Activated T-helper 2 cell treated with anti-CD3 and anti-CD28 coated beads, Interferon-gamma antibody, Interleukin-2, Interleukin-4, amounts not matched to agents 10 μg/mL and 5 μg/mL and 100 μg/mL, durations not matched to agents 14 hours and 24 hours and 36 hours (primary cell): ENCODE results near the gene APBB2. TPM values are rescaled to one million over a fixed set of nuclear protein-coding genes. Genes with fewer than 3 reads are reported as not detected.

Experiments
- DNase-seq: peaks from one replicate; pipeline ENCODE4 v3.0.0; 2021; ENCODE audit warnings: low spot score
- H3K27ac Mint-ChIP-seq: one replicate; pipeline ENCODE4 v1.8.0; 2021; ENCODE audit warnings: mixed read lengths
- H3K27me3 Mint-ChIP-seq: one replicate; pipeline ENCODE4 v1.8.0; 2021; ENCODE audit warnings: low read depth, mixed read lengths
- H3K36me3 Mint-ChIP-seq: one replicate; pipeline ENCODE4 v1.8.0; 2021; ENCODE audit warnings: low read depth, mixed read lengths
- H3K4me1 Mint-ChIP-seq: one replicate; pipeline ENCODE4 v1.8.0; 2021; ENCODE audit warnings: low read depth, mixed read lengths
- H3K4me3 Mint-ChIP-seq: one replicate; pipeline ENCODE4 v1.8.0; 2021; ENCODE audit warnings: low read depth, mild to moderate bottlenecking, moderate library complexity, mixed read lengths
- H3K9me3 Mint-ChIP-seq: one replicate; pipeline ENCODE4 v1.8.0; 2021; ENCODE audit warnings: mixed read lengths
- intact Hi-C: fragments of 100-400 bp; cut with micrococcal nuclease; formaldehyde crosslinking; loops from one replicate; pipeline ENCODE4 v1.15.1; 2023
- total RNA-seq: library from RNA; stranded (reverse); gene quantifications from 2 replicates; pipeline ENCODE4 v1.2.3, GENCODE V29; 2022

APBB2 gene
- total RNA-seq, 1 donor from 2014 or later = 0.73 TPM

DNA sequence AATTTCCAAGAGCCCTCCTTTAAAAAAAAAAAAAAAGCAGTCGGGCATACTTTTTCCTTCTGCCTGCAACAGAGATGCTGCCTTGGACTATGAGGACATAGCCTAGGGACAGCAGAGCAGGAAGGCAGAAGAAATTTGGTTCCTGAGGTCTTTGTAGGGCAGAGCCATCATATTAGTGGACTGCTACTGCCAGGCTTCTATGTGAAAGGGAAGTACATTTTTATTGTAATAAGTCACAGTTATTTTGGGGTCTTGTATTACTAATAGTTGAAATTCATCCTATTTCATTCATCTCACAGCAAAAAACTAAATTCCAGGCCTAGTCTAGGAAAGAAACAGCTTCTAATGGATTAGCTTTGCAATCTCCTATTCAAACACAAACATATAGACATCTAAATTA is 253.4 kb downstream of the APBB2 start:
- Mint-ChIP-seq H3K27ac (no peak overlapping the region), H3K9me3 (no peaks in the 10 kb centered on the region), H3K27me3 (peaks cover 6% of the 10 kb centered on the region), H3K36me3 (no peaks in the 10 kb centered on the region), H3K4me3 (no peak overlapping the region), H3K4me1 (no peaks in the 10 kb centered on the region)
- intact Hi-C loops = no loop called here
- DNase-seq = no peak

DNA sequence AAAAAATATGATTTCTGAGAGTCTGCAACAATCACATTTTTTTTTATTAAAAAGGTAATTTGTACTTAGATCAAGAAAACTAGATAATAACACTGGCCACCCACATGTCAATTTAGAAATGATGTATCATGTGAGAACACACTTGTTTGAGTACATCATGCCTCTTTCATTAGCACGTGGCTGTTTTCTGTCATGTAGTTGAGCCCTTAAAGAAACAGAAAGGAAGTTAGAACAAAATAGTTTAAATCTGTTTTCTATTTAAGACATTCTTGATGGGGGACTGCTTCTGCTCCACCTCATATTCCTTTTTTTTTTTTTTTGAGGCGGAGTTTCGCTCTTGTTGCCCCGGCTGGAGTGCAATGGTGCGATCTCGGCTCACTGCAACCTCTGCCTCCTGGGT is 257.1 kb downstream of the APBB2 start:
- no peaks in the 10 kb centered on the region for H3K9me3 Mint-ChIP-seq
- no peak overlapping the region for H3K27ac Mint-ChIP-seq
- intact Hi-C loops = no loop called here
- H3K27me3 Mint-ChIP-seq = peaks cover 6% of the 10 kb centered on the region
- H3K4me1 Mint-ChIP-seq = no peaks in the 10 kb centered on the region
- no peak overlapping the region for H3K4me3 Mint-ChIP-seq
- no peaks in the 10 kb centered on the region for H3K36me3 Mint-ChIP-seq
- no peak for DNase-seq

DNA sequence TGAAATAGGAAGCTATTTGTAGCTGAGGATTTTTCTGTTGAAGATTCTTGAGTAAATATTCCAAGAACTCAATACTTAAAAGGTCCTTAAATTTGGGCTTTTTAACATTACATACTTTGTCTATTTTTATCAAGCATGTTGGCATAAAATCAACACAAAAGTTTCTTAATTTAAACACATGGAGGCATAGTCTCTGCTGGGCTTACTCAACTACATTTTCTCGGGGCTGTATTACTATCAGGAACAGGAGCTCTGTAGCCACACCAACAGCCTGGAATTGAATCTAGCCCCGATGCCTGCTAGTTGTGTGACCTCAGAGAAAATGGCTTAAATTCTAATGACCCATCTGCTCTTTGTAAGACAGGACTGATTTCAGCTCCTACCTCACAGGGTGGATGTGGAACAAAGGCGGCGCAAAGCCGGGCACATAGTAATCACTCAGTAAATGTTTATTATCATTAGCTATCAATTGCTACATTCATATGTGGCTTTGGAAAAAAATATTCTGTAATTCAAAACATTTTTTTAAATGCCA is 257.6 kb downstream of the APBB2 start:
- no peak overlapping the region for H3K27ac Mint-ChIP-seq
- H3K9me3 Mint-ChIP-seq = no peaks in the 10 kb centered on the region
- H3K36me3 Mint-ChIP-seq = no peaks in the 10 kb centered on the region
- H3K27me3 Mint-ChIP-seq = peaks cover 6% of the 10 kb centered on the region
- H3K4me3 Mint-ChIP-seq = no peak overlapping the region
- intact Hi-C loops = no loop called here
- no peaks in the 10 kb centered on the region for H3K4me1 Mint-ChIP-seq
- DNase-seq = no peak

DNA sequence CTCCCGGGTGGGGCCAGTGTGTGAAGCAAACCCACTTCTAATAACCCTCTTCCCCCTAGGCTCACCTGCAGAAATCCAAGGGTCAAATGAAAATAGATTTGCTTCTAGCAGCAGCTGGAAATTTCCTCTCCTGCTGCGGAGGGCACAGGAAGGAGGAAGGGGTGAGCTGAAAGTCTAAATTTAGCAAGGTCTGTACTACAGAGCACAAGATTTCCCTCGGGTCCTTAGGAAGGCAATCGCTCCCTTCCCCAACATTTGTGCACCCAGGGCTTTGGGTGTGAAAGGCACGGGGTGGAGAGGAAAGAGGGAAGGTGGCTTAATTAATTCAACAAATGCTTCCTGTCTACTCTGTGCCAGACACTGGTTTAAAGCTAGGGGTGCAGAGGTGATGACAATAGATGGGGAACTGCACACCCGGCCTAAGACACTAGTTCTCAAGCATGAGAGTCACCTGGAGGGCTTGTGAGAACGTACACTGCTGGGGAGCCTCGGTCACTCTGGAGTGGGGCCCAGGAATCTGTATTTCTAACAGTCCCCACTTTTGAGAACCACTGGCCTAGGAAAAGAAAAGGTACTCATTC is 260.2 kb downstream of the APBB2 start:
- Mint-ChIP-seq H3K9me3 (no peaks in the 10 kb centered on the region), H3K4me1 (no peaks in the 10 kb centered on the region), H3K27ac (no peak overlapping the region), H3K4me3 (no peak overlapping the region), H3K27me3 (no peaks in the 10 kb centered on the region), H3K36me3 (no peaks in the 10 kb centered on the region)
- intact Hi-C loops = no loop called here
- no peak for DNase-seq

DNA sequence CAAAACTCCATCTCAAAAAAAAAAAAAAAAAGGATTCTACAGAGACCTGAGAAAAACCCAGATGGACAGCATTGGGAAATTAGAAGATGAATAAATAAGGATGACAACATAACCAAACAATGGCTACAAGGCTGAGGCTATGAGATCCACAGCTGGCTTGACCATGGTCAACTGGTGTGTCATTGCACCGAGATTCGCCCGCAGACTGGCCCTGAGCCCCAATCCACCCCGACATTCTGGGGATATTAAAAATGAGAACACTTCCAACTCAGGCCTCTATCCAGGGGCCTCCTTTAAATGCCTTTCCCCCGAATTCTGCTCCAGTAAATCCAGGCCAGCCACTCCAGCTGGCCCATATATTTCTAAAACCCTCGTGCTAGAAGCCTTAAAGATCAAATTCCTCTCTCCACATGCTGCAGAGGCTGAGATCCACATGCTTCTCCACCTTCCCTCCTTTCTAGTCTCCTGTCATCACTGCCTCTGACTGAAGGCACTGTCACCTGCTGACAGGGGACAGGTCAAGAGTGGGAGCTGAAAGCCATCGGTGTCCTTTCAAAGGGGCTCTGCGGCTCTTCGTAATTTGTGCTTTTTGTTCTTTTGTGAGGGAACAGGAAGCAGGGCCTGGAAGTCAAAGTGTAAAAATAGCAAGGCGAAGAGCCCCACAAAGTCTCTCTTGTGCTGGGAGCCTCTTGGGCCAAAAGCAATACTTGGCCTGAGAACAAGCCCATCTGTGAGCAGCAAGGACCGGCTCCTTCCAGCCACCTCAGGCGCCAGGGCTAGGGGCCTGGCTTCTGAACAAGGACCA is 260.9 kb downstream of the APBB2 start:
- H3K9me3 Mint-ChIP-seq = no peaks in the 10 kb centered on the region
- no peaks in the 10 kb centered on the region for H3K27me3 Mint-ChIP-seq
- H3K36me3 Mint-ChIP-seq = no peaks in the 10 kb centered on the region
- no peak for DNase-seq
- no peak overlapping the region for H3K27ac Mint-ChIP-seq
- H3K4me1 Mint-ChIP-seq = no peaks in the 10 kb centered on the region
- intact Hi-C loops = no loop called here
- H3K4me3 Mint-ChIP-seq = no peak overlapping the region

DNA sequence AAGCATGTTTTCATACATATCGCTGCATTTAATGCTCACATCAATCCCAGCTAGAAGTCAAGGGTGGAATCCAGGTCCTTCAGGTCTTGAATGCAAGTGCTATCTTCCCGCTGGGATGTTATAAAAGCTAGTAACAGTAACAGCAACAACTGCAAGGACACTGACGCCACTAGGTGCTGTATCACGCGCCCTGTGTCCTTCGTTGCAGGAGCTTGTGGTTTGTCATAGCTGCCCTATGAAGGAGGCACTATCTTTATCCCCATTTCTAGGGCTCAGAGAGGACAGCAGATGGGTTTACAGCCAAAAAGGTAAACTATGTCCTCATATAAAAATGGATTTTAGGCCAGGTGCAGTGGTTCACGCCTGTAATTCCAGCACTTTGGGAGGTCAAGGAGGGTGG is 261.7 kb downstream of the APBB2 start:
- H3K4me1 Mint-ChIP-seq = no peaks in the 10 kb centered on the region
- no peaks in the 10 kb centered on the region for H3K36me3 Mint-ChIP-seq
- H3K4me3 Mint-ChIP-seq = no peak overlapping the region
- intact Hi-C loops = no loop called here
- no peak for DNase-seq
- H3K9me3 Mint-ChIP-seq = no peaks in the 10 kb centered on the region
- no peak overlapping the region for H3K27ac Mint-ChIP-seq
- no peaks in the 10 kb centered on the region for H3K27me3 Mint-ChIP-seq

DNA sequence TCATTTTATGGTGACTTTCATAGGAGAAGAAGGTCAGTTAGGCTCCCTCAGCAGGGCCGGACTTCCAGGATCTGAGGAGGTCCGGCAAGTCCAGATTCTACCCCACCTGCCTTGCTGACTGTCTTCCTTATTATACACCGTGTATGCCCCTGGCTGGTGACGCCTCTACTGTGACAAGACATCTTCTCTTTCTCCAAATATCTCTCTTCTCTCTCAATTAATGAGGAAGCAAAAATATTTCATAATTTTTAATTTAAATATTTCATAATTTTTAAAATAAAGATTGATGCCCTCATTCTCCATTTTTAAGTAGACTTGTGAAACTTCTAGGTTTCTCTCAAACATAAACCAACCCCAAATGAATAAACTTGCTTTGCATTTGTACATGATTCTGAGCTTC is 262.1 kb downstream of the APBB2 start:
- Mint-ChIP-seq H3K4me3 (no peak overlapping the region), H3K27ac (no peak overlapping the region), H3K27me3 (no peaks in the 10 kb centered on the region), H3K36me3 (no peaks in the 10 kb centered on the region), H3K9me3 (no peaks in the 10 kb centered on the region), H3K4me1 (no peaks in the 10 kb centered on the region)
- intact Hi-C loops = no loop called here
- no peak for DNase-seq

DNA sequence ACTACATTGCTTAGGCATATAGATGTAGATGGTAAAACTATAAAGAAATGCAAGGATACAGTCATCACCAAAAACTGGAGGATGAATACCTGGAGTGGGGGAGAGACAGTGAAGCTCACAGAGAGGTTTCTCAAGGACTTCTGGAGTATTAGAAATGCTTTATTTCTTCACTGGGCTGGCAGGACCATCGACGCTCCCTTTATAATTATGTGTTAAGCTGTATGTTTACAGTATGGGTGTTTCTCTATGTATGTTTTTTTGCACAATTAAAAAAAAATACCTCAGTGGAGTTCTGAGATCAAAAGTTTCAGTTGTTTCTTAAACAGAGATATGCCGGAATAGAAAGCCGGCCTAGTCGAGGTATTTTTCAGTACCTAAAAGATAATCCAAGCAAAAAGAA is 263.3 kb downstream of the APBB2 start:
- Mint-ChIP-seq H3K4me3 (no peak overlapping the region), H3K36me3 (no peaks in the 10 kb centered on the region), H3K9me3 (no peaks in the 10 kb centered on the region), H3K4me1 (no peaks in the 10 kb centered on the region), H3K27me3 (no peaks in the 10 kb centered on the region), H3K27ac (no peak overlapping the region)
- intact Hi-C loops = no loop called here
- no peak for DNase-seq

DNA sequence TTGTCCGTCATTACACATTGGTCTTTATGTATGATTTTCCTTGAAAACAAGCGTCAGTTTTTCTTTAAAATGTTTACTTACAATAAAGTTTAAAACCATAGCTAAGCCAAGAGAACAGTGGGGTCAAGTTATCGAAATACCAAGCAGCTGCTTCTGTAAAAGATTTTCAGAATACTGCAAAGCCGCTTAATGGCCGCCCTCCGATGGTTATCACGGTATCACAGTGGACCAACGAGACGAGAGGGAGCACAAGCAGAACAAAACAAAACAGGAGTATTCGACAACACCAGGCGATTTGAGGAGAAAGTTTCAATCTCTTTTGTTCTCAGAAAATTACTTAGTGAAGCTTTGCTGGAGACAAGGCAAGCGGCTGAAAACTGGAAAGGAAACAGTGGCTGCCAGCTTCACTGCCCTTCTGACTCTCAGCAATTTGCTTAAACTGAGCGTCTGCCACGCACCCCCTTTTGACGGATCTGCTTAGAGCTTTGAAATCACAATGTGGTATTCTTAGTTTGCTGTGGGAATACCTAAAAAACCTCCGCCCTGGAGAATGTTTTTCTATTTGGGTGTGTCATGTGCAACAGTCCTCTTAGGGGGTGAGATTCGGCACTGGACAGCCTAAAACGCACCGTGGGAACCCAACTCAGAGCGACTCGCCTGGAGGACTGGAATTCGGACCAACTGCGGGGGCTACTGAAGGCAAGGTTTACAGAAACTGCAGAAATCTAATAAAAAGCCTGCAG is 264.8 kb downstream of the APBB2 start:
- Mint-ChIP-seq H3K36me3 (no peaks in the 10 kb centered on the region), H3K27ac (no peak overlapping the region), H3K9me3 (no peaks in the 10 kb centered on the region), H3K27me3 (no peaks in the 10 kb centered on the region), H3K4me1 (no peaks in the 10 kb centered on the region), H3K4me3 (no peak overlapping the region)
- intact Hi-C loops = no loop called here
- no peak for DNase-seq

DNA sequence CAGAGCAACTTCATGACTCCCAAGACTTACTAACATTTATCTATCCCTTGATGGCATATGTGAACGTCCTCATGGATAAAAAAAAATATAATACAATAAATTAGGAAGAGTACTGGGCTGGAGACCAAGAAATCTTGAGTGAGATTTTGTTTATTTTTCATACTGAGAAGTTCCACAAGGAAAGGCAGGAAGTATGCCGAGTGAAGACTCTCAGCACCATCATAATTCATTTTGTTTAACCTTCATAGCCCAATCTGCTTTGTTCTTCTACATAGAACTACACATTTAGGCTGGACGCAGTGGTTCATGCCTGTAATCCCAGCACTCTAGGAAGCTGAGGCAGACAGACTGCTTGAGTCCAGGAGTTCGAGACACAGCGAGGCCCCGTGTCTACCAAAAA is 266.3 kb downstream of the APBB2 start:
- Mint-ChIP-seq H3K4me3 (no peak overlapping the region), H3K27me3 (no peaks in the 10 kb centered on the region), H3K27ac (no peak overlapping the region), H3K9me3 (no peaks in the 10 kb centered on the region), H3K36me3 (no peaks in the 10 kb centered on the region), H3K4me1 (no peaks in the 10 kb centered on the region)
- intact Hi-C loops = no loop called here
- no peak for DNase-seq

DNA sequence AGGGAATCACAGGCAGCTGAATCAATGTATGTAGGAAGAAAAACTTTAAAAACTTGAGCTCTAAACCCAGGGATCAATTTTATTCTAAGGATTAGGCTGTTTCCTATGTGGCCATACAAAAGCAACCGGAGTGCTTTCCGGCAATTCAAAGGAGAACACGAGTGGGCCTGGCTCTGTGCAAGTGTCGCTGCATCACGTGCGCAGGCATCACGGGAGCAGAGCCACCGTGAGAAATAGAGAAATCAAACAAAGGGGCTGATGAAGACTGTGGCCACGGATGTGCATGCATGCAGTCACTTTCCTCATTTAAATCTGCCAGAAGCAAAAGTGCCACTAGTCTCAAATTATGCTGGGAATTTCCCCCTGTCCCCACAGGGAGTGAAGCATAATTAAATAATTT is 267.7 kb downstream of the APBB2 start:
- Mint-ChIP-seq H3K36me3 (no peaks in the 10 kb centered on the region), H3K27me3 (no peaks in the 10 kb centered on the region), H3K9me3 (no peaks in the 10 kb centered on the region), H3K27ac (no peak overlapping the region), H3K4me1 (no peaks in the 10 kb centered on the region), H3K4me3 (no peak overlapping the region)
- no peak for DNase-seq
- intact Hi-C loops = no loop called here

DNA sequence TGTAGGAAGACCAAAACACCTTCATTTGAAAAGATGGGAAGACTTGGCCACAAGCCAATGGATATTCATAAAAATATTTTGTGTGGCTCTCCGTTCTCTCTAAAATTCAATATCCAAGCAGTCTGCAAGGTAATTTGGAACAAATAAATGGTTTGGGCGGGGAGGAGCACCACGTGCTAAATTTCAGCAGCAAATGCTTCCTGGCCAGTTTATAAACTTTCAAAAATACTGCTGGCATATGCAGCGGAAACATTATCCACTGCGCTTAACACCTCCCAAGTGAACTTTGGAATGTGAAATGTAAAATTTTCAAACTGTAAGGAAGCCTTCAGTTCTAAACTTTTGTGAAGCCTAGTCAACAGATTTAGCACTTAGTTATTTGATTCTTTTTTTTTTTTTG is 273.6 kb downstream of the APBB2 start:
- Mint-ChIP-seq H3K9me3 (no peaks in the 10 kb centered on the region), H3K4me1 (no peaks in the 10 kb centered on the region), H3K27me3 (peaks cover 12% of the 10 kb centered on the region), H3K27ac (no peak overlapping the region), H3K36me3 (no peaks in the 10 kb centered on the region), H3K4me3 (no peak overlapping the region)
- intact Hi-C loops = no loop called here
- no peak for DNase-seq

DNA sequence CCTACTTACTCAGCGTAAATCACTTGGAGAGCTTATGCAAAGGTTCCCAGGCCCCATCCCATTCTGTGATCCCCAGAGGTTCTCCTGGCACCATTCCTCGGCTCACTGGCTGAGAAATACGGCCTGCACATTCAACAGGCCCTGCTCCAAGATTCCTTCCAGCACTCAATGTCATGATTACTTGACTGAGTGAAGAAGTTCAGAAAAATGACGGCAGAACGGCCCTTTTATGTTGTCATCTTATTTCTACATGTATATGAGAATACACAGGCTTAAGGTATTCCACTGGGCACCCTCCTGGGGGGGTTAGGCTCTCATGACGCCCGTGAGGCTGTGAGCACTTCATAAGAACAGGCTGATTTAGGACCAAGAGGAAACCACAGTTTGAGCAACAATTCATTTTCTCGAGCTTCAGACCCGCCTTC is 274.0 kb downstream of the APBB2 start:
- Mint-ChIP-seq H3K4me3 (no peak overlapping the region), H3K36me3 (no peaks in the 10 kb centered on the region), H3K27me3 (peaks cover 13% of the 10 kb centered on the region), H3K4me1 (no peaks in the 10 kb centered on the region), H3K9me3 (no peaks in the 10 kb centered on the region), H3K27ac (no peak overlapping the region)
- DNase-seq = no peak
- intact Hi-C loops = no loop called here
